SU-DHL-6 (cell line): ENCODE results near the gene AFAP1.

Experiments
- EZH2phosphoT487 ChIP-seq: fragments of 200-600 bp; sonication (generic), shearing (Covaris generic); conservative IDR thresholded peaks from 2 replicates; pipeline ENCODE4 v1.6.1; 2018; ENCODE audit warnings: mild to moderate bottlenecking, antibody characterized with exemption, low read length, moderate library complexity, mixed read lengths
- TF ChIP-seq, protein P1 (sequence below): fragments of 200-600 bp; sonication (generic); IDR thresholded peaks from one replicate; pipeline ENCODE4 v1.5.1; 2017; ENCODE audit warnings: antibody characterized with exemption, mild to moderate bottlenecking, low read length, moderate library complexity; ENCODE audit not compliant: insufficient read depth, poor library complexity, severe bottlenecking

DNA sequence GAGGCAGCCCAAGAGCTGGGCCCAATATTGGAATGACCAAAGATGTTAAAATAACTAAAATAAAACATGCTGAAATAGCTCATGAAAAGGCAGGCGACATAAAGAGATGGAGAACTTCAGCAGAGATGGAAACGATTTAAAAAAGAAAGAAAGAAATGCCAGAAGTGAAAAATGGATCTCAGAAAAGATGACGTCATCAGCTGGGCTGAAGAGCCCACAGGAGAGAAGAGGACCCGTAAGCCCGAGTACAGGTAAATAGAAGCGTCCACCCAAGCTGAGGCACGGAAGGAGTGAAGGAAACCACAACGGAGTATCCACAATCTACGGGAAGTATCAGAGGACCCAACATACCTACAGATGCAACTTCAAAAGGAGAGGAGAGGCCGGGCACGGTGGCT is 112.8 kb downstream of the AFAP1 start:
- TF ChIP-seq, protein P1, sequence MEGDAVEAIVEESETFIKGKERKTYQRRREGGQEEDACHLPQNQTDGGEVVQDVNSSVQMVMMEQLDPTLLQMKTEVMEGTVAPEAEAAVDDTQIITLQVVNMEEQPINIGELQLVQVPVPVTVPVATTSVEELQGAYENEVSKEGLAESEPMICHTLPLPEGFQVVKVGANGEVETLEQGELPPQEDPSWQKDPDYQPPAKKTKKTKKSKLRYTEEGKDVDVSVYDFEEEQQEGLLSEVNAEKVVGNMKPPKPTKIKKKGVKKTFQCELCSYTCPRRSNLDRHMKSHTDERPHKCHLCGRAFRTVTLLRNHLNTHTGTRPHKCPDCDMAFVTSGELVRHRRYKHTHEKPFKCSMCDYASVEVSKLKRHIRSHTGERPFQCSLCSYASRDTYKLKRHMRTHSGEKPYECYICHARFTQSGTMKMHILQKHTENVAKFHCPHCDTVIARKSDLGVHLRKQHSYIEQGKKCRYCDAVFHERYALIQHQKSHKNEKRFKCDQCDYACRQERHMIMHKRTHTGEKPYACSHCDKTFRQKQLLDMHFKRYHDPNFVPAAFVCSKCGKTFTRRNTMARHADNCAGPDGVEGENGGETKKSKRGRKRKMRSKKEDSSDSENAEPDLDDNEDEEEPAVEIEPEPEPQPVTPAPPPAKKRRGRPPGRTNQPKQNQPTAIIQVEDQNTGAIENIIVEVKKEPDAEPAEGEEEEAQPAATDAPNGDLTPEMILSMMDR: no peak
- TF ChIP-seq EZH2phosphoT487: no peak
